HG02623 (cell line): ENCODE results near the gene SLC16A5.

ENCODE experiments used
- ATAC-seq: cut with Tn5 transposase; IDR thresholded peaks from one replicate; pipeline ENCODE4 v1.9.1; 2021; ENCODE audit warnings: moderate library complexity; ENCODE audit not compliant: unreplicated experiment

The SLC16A5 gene

GRCh38 chr17:75084039-75084660, 3.6 kb upstream of the SLC16A5 start:
- no peak for ATAC-seq

GRCh38 chr17:75086496-75087181, 1.1 kb upstream of the SLC16A5 start:
- ATAC-seq, result no peak

GRCh38 chr17:75087182-75087557, 584 bp upstream of the SLC16A5 start:
- ATAC-seq, result no peak

DNA sequence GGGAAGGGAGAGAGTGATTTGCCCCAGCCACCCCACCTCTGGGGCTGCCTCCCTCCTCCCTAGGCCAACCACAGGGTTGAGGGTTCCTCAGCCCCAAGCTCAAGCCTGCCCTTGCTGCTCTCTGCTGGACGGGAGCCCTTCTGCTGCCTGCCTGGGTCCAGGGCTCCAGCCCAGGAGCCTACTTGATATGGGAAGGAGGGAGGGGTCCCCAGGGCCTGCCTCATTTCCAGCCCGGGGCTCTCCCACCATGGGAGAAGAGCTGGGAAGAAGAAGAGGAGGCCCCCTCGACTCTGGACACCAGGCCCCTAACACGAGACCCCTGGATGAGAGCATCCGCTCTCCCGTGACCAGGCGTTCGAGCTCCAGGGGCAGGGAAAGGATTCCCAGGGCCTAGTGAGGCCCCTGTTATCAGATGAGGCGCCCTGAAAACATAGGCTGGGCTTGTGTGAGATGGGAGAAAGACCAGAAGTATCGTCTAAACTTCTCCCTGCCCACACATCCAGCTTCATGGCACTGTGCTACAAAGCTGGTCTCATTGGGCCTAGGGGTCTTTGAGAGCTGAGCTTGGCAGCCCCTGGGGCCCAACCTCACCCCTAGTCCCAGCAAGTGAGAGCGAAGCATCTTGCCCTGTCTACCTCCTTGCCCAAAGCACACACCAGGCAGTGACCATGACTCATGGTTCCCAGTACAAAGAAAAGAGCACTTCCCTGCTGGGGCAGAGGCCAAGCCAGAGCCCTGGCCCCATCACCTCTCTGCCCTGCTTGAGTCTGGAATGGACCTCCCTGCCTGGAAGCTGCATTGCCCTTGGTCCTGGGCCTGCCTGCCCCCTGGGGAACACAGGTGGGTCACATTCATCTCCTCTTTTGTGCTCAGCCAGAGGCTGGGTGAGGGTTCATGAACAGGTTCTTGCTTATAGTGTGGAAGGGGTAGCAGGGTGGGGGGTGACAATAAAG, 987 bp downstream of the SLC16A5 start:
- ATAC-seq, result no peak

- ATAC-seq, result no peak
Observed at GRCh38 chr17:75090871-75091854, 3.4 kb downstream of the SLC16A5 start.

GRCh38 chr17:75091855-75092327, 4.1 kb downstream of the SLC16A5 start:
- no peak for ATAC-seq

DNA sequence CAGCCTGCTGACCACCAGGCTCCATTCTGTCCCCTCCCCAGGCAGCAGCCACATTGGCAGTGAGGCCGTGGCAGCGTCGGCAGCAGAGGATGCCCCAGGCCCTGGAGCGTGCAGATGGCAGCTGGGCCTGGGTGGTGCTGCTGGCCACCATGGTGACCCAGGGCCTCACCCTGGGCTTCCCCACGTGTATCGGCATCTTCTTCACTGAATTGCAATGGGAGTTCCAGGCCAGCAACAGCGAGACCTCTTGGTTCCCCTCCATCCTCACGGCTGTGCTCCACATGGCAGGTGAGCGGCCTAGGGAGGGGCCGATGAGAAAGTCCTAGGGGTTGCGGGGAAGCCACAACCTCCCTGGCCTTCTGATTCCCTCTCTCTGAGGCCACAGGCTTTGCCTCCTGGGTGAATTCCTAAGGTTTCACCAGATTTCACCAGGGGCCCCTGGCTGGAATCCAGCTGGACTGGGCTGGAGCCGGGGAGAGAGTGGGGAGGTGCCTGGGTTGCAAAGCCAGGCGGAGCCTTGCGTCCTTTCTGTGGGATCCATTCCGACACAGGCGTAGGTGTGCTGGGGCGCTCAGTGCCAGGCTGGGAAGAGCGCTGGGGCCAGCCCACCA, 5.9 kb downstream of the SLC16A5 start:
- ATAC-seq, result no peak

- ATAC-seq, result no peak
Observed at GRCh38 chr17:75094871-75095399, 7.2 kb downstream of the SLC16A5 start.

- no peak for ATAC-seq
Observed at GRCh38 chr17:75096082-75096625, 8.4 kb downstream of the SLC16A5 start.

GRCh38 chr17:75097865-75098264, 10.1 kb downstream of the SLC16A5 start:
- no peak for ATAC-seq

GRCh38 chr17:75098861-75099260, 11.1 kb downstream of the SLC16A5 start:
- no peak for ATAC-seq

DNA sequence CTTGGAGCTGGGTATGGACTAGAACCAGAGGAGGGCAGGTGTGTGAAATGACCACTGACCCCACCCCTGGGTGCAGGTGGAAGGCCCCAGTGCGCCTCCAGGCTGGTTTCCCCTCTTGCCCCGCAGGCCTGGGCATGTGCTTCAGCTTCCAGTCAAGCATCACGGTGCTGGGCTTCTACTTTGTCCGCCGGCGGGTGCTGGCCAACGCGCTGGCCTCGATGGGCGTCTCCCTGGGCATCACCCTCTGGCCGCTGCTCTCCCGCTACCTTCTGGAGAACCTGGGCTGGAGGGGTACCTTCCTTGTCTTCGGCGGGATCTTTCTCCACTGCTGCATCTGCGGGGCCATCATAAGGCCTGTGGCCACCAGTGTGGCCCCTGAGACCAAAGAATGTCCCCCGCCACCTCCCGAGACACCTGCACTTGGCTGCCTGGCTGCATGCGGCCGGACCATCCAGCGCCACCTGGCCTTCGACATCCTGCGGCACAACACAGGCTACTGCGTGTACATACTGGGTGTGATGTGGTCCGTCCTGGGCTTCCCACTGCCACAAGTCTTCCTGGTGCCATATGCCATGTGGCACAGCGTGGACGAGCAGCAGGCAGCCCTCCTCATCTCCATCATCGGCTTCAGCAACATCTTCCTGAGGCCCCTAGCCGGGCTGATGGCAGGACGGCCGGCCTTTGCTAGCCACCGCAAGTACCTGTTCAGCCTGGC, 12.3 kb downstream of the SLC16A5 start:
- no peak for ATAC-seq

GRCh38 chr17:75102385-75102821, 14.6 kb downstream of the SLC16A5 start:
- ATAC-seq, result no peak

DNA sequence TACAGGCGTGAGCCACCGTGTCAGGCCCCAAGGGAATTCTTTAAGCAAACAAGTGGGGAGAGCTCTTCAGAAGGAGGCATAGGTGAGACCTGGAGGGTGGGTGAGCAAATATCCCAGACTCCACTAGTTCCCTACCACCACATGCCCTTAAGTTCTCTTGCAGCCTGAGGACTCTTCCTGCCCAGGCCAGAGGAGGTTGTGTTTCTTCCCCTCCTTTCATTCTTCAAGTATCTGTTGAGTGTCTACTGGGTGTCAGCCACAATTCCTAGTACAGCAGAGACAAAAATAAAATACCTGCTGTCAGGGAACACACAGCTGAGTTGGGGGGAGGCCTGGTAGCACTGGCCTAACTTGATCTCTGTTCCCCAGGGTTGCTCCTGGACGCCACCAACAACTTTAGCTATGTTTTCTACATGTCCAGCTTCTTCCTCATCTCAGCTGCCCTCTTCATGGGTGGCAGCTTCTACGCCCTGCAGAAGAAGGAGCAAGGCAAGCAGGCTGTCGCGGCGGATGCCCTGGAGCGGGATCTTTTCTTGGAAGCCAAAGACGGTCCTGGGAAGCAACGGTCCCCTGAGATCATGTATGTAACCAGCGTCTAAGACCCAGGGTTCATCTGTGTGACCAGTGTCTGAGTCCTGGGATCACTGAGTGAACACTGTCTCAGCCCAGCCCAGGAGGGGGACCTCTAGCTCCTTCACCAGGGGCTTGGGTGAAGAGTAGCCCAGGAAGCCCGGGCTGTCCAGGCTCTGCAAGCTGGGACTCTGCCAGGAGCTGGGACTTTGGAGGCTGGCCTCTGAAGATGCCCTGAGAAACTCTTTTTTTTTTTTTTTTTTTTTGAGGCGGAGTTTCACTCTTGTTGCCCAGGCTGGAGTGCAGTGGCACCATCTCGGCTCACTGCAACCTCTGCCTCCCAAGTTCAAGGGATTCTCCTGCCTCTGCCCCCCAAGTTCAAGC, 16.1 kb downstream of the SLC16A5 start:
- ATAC-seq, result no peak

GRCh38 chr17:75105126-75106080, 17.6 kb downstream of the SLC16A5 start:
- ATAC-seq, result no peak

- no peak for ATAC-seq
Observed at GRCh38 chr17:75108193-75108592, 20.4 kb downstream of the SLC16A5 start.

- no peak for ATAC-seq
Observed at GRCh38 chr17:75109046-75109406, 21.3 kb downstream of the SLC16A5 start.
